ENCODE data around the gene NTRK3.

DNA sequence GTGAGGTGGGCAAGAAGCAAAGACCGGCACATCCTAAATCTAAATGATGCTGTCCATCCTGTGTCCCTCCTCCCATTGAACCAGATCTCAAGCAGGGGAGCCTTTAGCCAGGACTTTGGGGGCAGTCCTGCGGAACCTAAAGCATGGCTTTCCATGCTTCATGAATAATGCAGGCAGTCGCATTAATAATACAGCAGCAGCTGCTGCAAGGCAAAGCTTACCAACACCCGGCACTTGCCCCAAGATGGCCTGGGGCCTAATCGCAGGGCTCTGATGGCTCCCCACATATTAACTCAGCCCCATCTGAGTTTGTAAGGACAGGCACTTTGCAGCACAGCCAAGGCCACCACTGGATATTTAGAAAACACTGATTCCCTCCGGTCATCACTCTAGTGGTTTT, 114.4 kb downstream of the NTRK3 start:
- no peak for TF ChIP-seq TARDBP (IDR thresholded peaks at IDR 0.05)
- TF ChIP-seq, protein P1, sequence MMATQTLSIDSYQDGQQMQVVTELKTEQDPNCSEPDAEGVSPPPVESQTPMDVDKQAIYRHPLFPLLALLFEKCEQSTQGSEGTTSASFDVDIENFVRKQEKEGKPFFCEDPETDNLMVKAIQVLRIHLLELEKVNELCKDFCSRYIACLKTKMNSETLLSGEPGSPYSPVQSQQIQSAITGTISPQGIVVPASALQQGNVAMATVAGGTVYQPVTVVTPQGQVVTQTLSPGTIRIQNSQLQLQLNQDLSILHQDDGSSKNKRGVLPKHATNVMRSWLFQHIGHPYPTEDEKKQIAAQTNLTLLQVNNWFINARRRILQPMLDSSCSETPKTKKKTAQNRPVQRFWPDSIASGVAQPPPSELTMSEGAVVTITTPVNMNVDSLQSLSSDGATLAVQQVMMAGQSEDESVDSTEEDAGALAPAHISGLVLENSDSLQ (IDR thresholded peaks at IDR 0.05) = no peak
- no peak for TF ChIP-seq SP1 (IDR thresholded peaks at IDR 0.05)
- no peak for TF ChIP-seq CTBP1 (IDR thresholded peaks at IDR 0.05; ENCODE audit: borderline replicate concordance)
- no peak for TF ChIP-seq FOXM1 (IDR thresholded peaks at IDR 0.05; ENCODE audit: borderline replicate concordance)
- TF ChIP-seq NFRKB (IDR thresholded peaks at IDR 0.05) = no peak
- TF ChIP-seq BHLHE40 (IDR thresholded peaks at IDR 0.05; ENCODE audit: borderline replicate concordance) = no peak
- no peak for TF ChIP-seq SUZ12 (IDR thresholded peaks at IDR 0.05)
- TF ChIP-seq L3MBTL2 (conservative IDR thresholded peaks at IDR 0.05) = no peak
- TF ChIP-seq HDGF (IDR thresholded peaks at IDR 0.05; ENCODE audit: borderline replicate concordance) = no peak
- no peak for TF ChIP-seq ZNF384 (IDR thresholded peaks at IDR 0.05)
- TF ChIP-seq ARNT (IDR thresholded peaks at IDR 0.05) = no peak
- no peak for TF ChIP-seq ELF4 (IDR thresholded peaks at IDR 0.05)

Measured in HEK293T (cell line).